DND-41 (cell line): Measurements from ENCODE around the gene ALDH16A1.

Source experiments
- ATAC-seq: fragments of 200-7000 bp; cut with Tn5 transposase; 3 replicates; pipeline ENCODE4 v1.9.1; 2021; ENCODE audit warnings: low read depth; ENCODE audit not compliant: insufficient read depth
- DNase-seq: peaks from one replicate; pipeline ENCODE4 v3.0.0-alpha.2; 2020
- H2AFZ ChIP-seq: 2 replicates; pipeline ENCODE4 v1.6.0; 2012; ENCODE audit warnings: low read depth, low read length
- H3K27ac ChIP-seq: 2 replicates; pipeline ENCODE4 v1.5.1; 2012; ENCODE audit warnings: low read length, inconsistent platforms
- H3K27me3 ChIP-seq: fragments of 200-600 bp; sonication (generic); 2 replicates; pipeline ENCODE4 v1.6.0; 2012; ENCODE audit warnings: low read length, mild to moderate bottlenecking, inconsistent platforms; ENCODE audit not compliant: insufficient read depth, poor library complexity
- H3K36me3 ChIP-seq: 2 replicates; pipeline ENCODE4 v1.5.1; 2012; ENCODE audit warnings: low read length, inconsistent platforms; ENCODE audit not compliant: insufficient read depth
- H3K4me1 ChIP-seq: 2 replicates; pipeline ENCODE4 v1.5.1; 2012; ENCODE audit warnings: mild to moderate bottlenecking, low read length; ENCODE audit not compliant: insufficient read depth
- H3K4me2 ChIP-seq: 2 replicates; pipeline ENCODE4 v1.6.0; 2012; ENCODE audit warnings: mild to moderate bottlenecking, moderate library complexity, low read length, inconsistent platforms; ENCODE audit not compliant: insufficient read depth
- H3K4me3 ChIP-seq, 2 experiments: fragments of 200-600 bp in 1 of 2; shearing (Covaris generic) in 1 of 2; 2 replicates each; pipeline ENCODE4 v1.5.1; 2012 to 2016; ENCODE audit warnings: inconsistent platforms in 2 of 2, low read length in 2 of 2, mild to moderate bottlenecking in 2 of 2, low read depth in 1 of 2, moderate library complexity in 1 of 2
- H3K79me2 ChIP-seq: 2 replicates; pipeline ENCODE4 v1.6.0; 2012; ENCODE audit warnings: low read length, inconsistent platforms; ENCODE audit not compliant: insufficient read depth
- H3K9ac ChIP-seq: 2 replicates; pipeline ENCODE4 v1.6.0; 2012; ENCODE audit warnings: low read depth, mild to moderate bottlenecking, inconsistent platforms, low read length, moderate library complexity
- H3K9me3 ChIP-seq: 2 replicates; pipeline ENCODE4 v1.5.1; 2012; ENCODE audit warnings: low read length, moderate library complexity, mild to moderate bottlenecking, inconsistent platforms; ENCODE audit not compliant: insufficient read depth, severe bottlenecking
- H4K20me1 ChIP-seq: 2 replicates; pipeline ENCODE4 v1.6.0; 2012; ENCODE audit warnings: low read length; ENCODE audit not compliant: insufficient read depth
- EZH2 ChIP-seq: IDR thresholded peaks from 3 replicates; pipeline ENCODE4 v1.6.1; 2012; ENCODE audit warnings: borderline replicate concordance, low read depth, mild to moderate bottlenecking, moderate library complexity, low read length, inconsistent platforms; ENCODE audit not compliant: severe bottlenecking
- TF ChIP-seq, protein P1 (sequence below): IDR thresholded peaks from 2 replicates; pipeline ENCODE4 v1.5.1; 2012; ENCODE audit warnings: borderline replicate concordance, low read length, moderate library complexity, mild to moderate bottlenecking; ENCODE audit not compliant: poor library complexity, severe bottlenecking; ENCODE audit errors: extremely low read depth

ALDH16A1 gene

DNA sequence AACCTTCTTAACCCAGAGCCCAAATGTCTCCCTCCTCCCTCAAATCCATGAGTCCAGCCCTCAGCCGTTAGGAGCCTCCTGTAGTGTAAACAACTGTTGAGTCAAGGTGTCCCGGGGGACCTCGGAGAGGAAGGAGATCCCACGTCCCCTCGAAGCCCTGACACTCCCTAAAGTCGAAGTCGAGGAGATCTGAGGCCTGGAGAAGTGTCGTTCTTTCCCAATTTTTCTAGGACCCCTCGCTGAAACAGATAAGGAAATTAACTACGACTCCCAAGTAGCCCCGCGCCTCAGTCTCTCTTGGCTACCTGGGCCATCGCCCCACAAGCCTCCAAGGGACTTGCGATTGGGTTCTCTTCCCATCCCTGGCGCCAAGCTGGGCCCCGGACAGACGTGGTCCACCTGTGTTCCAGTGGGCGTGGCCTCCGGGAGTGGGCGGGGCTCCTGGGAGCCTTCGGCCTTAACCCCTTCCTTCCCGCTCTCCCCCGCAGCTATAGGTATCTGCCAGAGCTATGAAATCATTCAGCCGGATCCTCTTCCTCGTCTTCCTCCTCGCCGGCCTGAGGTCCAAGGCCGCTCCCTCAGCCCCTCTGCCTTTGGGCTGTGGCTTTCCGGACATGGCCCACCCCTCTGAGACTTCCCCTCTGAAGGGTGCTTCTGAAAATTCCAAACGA, 27.0 kb upstream of the ALDH16A1 start:
- TF ChIP-seq, protein P1, sequence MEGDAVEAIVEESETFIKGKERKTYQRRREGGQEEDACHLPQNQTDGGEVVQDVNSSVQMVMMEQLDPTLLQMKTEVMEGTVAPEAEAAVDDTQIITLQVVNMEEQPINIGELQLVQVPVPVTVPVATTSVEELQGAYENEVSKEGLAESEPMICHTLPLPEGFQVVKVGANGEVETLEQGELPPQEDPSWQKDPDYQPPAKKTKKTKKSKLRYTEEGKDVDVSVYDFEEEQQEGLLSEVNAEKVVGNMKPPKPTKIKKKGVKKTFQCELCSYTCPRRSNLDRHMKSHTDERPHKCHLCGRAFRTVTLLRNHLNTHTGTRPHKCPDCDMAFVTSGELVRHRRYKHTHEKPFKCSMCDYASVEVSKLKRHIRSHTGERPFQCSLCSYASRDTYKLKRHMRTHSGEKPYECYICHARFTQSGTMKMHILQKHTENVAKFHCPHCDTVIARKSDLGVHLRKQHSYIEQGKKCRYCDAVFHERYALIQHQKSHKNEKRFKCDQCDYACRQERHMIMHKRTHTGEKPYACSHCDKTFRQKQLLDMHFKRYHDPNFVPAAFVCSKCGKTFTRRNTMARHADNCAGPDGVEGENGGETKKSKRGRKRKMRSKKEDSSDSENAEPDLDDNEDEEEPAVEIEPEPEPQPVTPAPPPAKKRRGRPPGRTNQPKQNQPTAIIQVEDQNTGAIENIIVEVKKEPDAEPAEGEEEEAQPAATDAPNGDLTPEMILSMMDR, result no peak
- no peak for TF ChIP-seq EZH2
- Histone ChIP-seq H3K4me3 (no peak overlapping the region), H3K27me3 (no peaks in the 10 kb centered on the region), H3K36me3 (no peaks in the 10 kb centered on the region), H3K4me1 (peaks cover 7% of the 10 kb centered on the region; the same call in 1 of the 2 replicates), H3K9me3 (no peaks in the 10 kb centered on the region), H2AFZ (no peak overlapping the region), H3K27ac (no peak overlapping the region), H3K79me2 (no peaks in the 10 kb centered on the region), H3K4me2 (no peak overlapping the region), H4K20me1 (no peaks in the 10 kb centered on the region), H3K9ac (no peak overlapping the region)
- DNase-seq, result no peak
- ATAC-seq, result no peak

DNA sequence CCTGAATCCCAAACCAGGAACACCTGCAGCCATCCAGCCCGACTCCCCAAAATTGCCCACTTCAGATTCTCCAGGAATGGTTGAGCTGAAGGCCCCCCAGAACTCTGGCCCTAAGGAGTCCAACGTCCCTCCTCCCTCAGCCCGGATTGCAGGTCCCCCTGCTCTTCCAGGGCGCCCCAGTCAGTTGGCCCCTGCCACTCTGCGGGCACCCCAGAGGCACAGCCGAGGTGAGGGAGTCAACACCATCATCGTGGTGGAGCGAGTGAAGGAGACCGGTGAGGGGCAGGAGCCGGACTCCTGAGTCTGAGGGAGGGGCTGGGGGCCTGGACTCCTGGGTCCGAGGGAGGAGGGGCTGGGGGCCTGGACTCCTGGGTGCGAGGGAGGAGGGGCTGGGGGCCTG, 25.7 kb upstream of the ALDH16A1 start:
- ATAC-seq (no peak), DNase-seq (no peak)
- H3K36me3 ChIP-seq, result no peaks in the 10 kb centered on the region
- H3K4me3 ChIP-seq, result no peak overlapping the region
- peaks cover 7% of the 10 kb centered on the region; the same call in 1 of the 2 replicates for H3K4me1 ChIP-seq
- H3K27ac ChIP-seq, result no peak overlapping the region
- H3K9me3 ChIP-seq, result no peaks in the 10 kb centered on the region
- TF ChIP-seq EZH2, result no peak
- TF ChIP-seq, protein P1, result no peak
- no peak overlapping the region for H2AFZ ChIP-seq
- H3K4me2 ChIP-seq, result no peak overlapping the region
- no peaks in the 10 kb centered on the region for H3K27me3 ChIP-seq
- no peaks in the 10 kb centered on the region for H4K20me1 ChIP-seq
- no peaks in the 10 kb centered on the region for H3K79me2 ChIP-seq
- no peak overlapping the region for H3K9ac ChIP-seq

DNA sequence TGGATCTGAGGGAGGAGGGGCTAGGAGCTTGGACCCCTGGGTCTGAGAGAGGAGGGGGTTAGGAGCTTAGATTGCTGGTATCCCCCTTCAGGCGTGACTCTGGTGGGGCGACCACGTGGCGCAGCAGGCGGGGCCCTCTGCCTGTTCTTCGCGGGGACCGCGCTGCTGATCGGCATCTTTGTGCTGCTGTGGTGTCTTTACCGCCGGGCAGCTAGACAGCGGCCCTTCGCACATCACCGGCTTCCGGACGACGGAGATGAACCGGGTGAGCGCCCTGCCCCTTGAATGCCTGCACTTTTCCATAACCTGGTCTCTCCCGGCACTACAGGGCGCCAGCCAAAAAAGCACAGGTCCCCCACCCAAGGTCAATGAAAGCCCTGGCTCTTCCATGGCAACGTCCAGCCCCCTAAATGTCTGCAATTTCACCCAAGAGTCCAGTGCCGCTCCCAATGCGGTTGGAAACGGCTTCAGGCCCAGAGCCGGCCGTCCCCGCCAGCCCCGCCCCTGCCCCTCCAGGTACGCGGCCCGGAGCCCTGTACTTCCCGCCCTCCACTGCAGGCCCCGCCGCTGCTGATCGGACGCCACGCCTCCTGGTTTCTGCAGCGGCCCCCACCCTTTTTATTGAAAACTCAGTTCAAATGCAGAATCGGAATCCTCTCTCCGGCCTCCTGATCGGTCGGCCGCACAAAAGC, 25.0 kb upstream of the ALDH16A1 start:
- TF ChIP-seq EZH2, result no peak
- TF ChIP-seq, protein P1, result no peak
- H3K27ac ChIP-seq, result no peak overlapping the region
- no peak overlapping the region for H3K9ac ChIP-seq
- H3K79me2 ChIP-seq, result no peaks in the 10 kb centered on the region
- no peaks in the 10 kb centered on the region for H3K27me3 ChIP-seq
- no peaks in the 10 kb centered on the region for H4K20me1 ChIP-seq
- no peak overlapping the region for H2AFZ ChIP-seq
- no peaks in the 10 kb centered on the region for H3K9me3 ChIP-seq
- ATAC-seq (no peak), DNase-seq (no peak)
- H3K4me2 ChIP-seq, result no peak overlapping the region
- no peak overlapping the region for H3K4me3 ChIP-seq
- H3K4me1 ChIP-seq, result peaks cover 7% of the 10 kb centered on the region; the same call in 1 of the 2 replicates
- H3K36me3 ChIP-seq, result no peaks in the 10 kb centered on the region
